ENCODE measurements around the gene HOXC6. TPM values are rescaled to one million over a fixed set of nuclear protein-coding genes. Genes with fewer than 3 reads are reported as not detected.

Gene HOXC6
- total RNA-seq, 1 experiment from 2014 or later = 10.2 TPM

DNA sequence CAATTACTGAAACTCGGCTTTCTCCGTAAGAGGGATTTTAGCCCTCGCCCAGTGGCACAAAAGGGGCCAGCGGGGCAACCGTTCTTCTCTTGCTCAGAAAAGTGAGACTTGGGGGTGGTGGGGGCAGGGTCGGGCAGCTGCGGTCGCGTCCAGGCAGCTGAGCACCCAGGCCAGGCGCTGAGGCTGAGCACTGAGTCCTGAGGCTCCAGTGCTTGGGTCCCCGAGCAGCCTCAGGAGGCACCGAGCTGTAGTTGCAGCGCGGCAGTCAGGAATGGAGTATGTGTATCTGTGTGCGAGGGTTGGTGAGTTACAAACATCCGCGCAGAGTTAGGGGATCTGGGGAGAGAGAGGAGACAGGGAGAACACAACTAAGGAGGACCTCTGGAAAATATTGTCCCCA is 4.1 kb upstream of the HOXC6 start:
- no peak overlapping the region for H3K4me3 ChIP-seq (ENCODE audit: low read depth, low read length)
- no TSS peak for BruUV-seq (replicated peaks)
- Mint-ChIP-seq H3K27ac (ENCODE audit: unreplicated experiment) (no peak overlapping the region), H3K27me3 (ENCODE audit: insufficient read depth, unreplicated experiment) (no peaks in the 10 kb centered on the region), H3K36me3 (ENCODE audit: insufficient read depth, unreplicated experiment) (peaks cover 13% of the 10 kb centered on the region), H3K4me3 (ENCODE audit: unreplicated experiment) (no peak overlapping the region), H3K9me3 (ENCODE audit: unreplicated experiment) (no peaks in the 10 kb centered on the region), H3K4me1 (ENCODE audit: low read depth, unreplicated experiment) (peaks cover 26% of the 10 kb centered on the region)
- POLR2A ChIA-PET = no interaction called here
- TF ChIP-seq, protein P1, sequence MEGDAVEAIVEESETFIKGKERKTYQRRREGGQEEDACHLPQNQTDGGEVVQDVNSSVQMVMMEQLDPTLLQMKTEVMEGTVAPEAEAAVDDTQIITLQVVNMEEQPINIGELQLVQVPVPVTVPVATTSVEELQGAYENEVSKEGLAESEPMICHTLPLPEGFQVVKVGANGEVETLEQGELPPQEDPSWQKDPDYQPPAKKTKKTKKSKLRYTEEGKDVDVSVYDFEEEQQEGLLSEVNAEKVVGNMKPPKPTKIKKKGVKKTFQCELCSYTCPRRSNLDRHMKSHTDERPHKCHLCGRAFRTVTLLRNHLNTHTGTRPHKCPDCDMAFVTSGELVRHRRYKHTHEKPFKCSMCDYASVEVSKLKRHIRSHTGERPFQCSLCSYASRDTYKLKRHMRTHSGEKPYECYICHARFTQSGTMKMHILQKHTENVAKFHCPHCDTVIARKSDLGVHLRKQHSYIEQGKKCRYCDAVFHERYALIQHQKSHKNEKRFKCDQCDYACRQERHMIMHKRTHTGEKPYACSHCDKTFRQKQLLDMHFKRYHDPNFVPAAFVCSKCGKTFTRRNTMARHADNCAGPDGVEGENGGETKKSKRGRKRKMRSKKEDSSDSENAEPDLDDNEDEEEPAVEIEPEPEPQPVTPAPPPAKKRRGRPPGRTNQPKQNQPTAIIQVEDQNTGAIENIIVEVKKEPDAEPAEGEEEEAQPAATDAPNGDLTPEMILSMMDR (IDR thresholded peaks at IDR 0.05; ENCODE audit: insufficient read depth in 1 of 2, low read depth in 1 of 2, low read length in 1 of 2, severe bottlenecking in 1 of 2, unreplicated experiment in 1 of 2) = no peak
- intact Hi-C loops (cut with micrococcal nuclease; ENCODE audit: unreplicated experiment) = no loop called here
- H3K36me3 ChIP-seq (ENCODE audit: control insufficient read depth, insufficient read depth, low read length) = no peaks in the 10 kb centered on the region
- CTCF ChIA-PET = interaction anchor here (0.9 to 1.4 kb wide), 2 partner anchors 8 to 177 kb away, joined by 4 to 6 read pairs; partner anchors contain the start of gene HOXC5
- 0 out of 2 replicates have a peak, but pooled peaks cover 4% of the 10 kb centered on the region for H3K4me1 ChIP-seq
- DNase-seq = no peak
- no peaks in the 10 kb centered on the region for H3K27me3 ChIP-seq (replicated peaks; ENCODE audit: control insufficient read depth, insufficient read depth, low read length)
- no peaks in the 10 kb centered on the region for H3K9me3 ChIP-seq

DNA sequence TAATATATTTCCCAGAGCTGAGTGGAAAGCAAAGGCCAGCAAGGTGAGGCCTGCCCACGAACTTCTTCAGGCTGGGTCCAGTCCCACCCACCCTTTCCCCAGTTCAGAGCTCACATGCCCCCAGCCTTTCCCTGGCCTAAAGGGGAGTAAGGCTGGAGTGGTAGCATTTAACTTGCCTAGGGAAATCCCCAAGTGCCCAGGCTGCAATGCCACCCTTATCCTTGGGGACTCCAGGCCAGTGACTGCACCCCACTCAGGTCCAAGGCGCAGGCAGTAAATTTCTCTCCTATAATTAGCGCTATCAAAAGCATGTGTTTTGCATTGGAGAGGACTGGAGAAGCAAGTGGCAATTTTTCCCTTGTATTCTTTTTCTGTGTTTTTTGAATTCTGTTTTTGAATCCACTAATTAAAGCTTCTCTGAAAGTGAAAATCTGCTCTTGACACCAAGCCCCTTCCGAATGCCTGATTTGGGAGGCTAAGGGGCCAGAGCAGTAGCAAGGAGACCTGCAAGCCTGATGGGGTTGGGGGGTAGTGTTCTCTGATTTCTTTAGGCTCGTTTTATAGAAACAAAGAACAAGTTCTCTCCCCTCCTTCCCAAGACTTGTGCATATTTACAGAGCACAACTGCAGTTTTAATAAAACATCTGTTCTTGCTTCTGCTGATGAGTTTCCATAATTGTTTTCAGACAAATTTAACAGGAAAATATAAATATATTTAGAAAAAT is 3.5 kb upstream of the HOXC6 start:
- Mint-ChIP-seq H3K4me3 (ENCODE audit: unreplicated experiment) (no peak overlapping the region), H3K9me3 (ENCODE audit: unreplicated experiment) (no peaks in the 10 kb centered on the region), H3K36me3 (ENCODE audit: insufficient read depth, unreplicated experiment) (peaks cover 12% of the 10 kb centered on the region), H3K27ac (ENCODE audit: unreplicated experiment) (no peak overlapping the region), H3K4me1 (ENCODE audit: low read depth, unreplicated experiment) (peaks cover 24% of the 10 kb centered on the region), H3K27me3 (ENCODE audit: insufficient read depth, unreplicated experiment) (no peaks in the 10 kb centered on the region)
- no peaks in the 10 kb centered on the region for H3K4me1 ChIP-seq
- BruUV-seq (replicated peaks) = no TSS peak
- CTCF ChIA-PET = interaction anchor here (0.6 to 0.9 kb wide), 2 partner anchors 8 to 366 kb away, joined by 4 to 5 read pairs; partner anchors contain the start of gene HOXC5
- H3K27me3 ChIP-seq (replicated peaks; ENCODE audit: control insufficient read depth, insufficient read depth, low read length) = no peaks in the 10 kb centered on the region
- POLR2A ChIA-PET = no interaction called here
- H3K36me3 ChIP-seq (ENCODE audit: control insufficient read depth, insufficient read depth, low read length) = no peaks in the 10 kb centered on the region; the same call in 1 of the 2 replicates
- no peak for DNase-seq
- intact Hi-C loops (cut with micrococcal nuclease; ENCODE audit: unreplicated experiment) = no loop called here
- TF ChIP-seq, protein P1 (IDR thresholded peaks at IDR 0.05; ENCODE audit: insufficient read depth in 1 of 2, low read depth in 1 of 2, low read length in 1 of 2, severe bottlenecking in 1 of 2, unreplicated experiment in 1 of 2) = no peak
- no peak overlapping the region for H3K4me3 ChIP-seq (ENCODE audit: low read depth, low read length)
- no peaks in the 10 kb centered on the region for H3K9me3 ChIP-seq

DNA sequence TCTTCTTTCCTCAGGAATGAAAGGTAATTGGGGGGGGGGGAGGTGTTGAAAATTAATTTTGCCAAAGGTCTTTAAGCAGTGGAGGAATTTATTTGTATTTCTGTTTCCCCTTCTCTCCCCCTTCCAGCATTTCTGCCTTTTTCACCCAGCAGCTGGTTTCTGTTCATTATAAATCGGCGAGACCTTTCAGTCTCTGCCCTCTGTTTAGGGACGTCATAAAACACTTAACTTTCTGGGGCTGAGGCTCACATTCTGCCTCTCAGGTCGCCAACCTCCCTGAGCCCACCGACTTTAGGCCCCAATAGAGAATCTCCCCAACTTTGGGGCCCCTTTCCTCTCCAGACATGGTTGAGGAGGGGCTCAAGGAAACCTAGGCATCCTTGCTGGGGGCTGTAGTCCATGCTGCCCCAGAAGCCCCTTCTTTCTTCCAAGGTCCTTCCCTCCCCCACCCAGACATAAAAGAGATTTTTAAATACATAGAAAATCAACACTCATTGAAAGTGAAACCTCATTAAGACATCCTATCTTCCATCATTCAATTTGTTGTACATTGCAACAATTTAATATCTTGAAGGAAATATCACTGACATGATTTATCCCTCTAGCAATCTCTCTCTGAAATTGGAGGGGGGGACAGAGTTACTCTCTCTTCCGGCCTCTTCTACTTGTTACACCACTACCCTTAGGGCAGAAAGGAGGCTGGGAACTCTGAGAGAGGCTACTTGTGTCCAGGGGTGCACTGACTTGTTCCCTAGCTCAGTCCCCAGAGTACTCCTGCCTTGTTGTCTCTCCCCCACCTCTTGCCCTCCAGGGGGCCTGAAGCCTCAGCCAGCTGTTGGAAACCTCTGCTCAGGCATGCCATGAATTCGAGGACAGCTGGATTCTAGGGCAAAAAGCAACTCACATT is 2.5 kb upstream of the HOXC6 start:
- H3K27me3 Mint-ChIP-seq (ENCODE audit: insufficient read depth, unreplicated experiment) = no peaks in the 10 kb centered on the region
- H3K27me3 ChIP-seq (replicated peaks; ENCODE audit: control insufficient read depth, insufficient read depth, low read length) = no peaks in the 10 kb centered on the region

More for the DNA sequence above, 2.5 kb upstream of the HOXC6 start:
- Histone ChIP-seq H3K36me3 (ENCODE audit: control insufficient read depth, insufficient read depth, low read length) (no peaks in the 10 kb centered on the region; the same call in 1 of the 2 replicates), H3K4me3 (ENCODE audit: low read depth, low read length) (no peak overlapping the region), H3K4me1 (no peaks in the 10 kb centered on the region), H3K9me3 (no peaks in the 10 kb centered on the region)
- intact Hi-C loops (cut with micrococcal nuclease; ENCODE audit: unreplicated experiment) = no loop called here
- Mint-ChIP-seq H3K4me1 (ENCODE audit: low read depth, unreplicated experiment) (peaks cover 19% of the 10 kb centered on the region), H3K36me3 (ENCODE audit: insufficient read depth, unreplicated experiment) (peaks cover 7% of the 10 kb centered on the region), H3K4me3 (ENCODE audit: unreplicated experiment) (no peak overlapping the region), H3K9me3 (ENCODE audit: unreplicated experiment) (no peaks in the 10 kb centered on the region), H3K27ac (ENCODE audit: unreplicated experiment) (no peak overlapping the region)
- no TSS peak for BruUV-seq (replicated peaks)
- CTCF ChIA-PET = interaction anchor here (0.5 to 1.2 kb wide), 4 partner anchors 9 to 367 kb away, joined by 3 to 6 read pairs (median 4); no protein-coding TSS in a partner anchor
- TF ChIP-seq, protein P1 (IDR thresholded peaks at IDR 0.05; ENCODE audit: insufficient read depth in 1 of 2, low read depth in 1 of 2, low read length in 1 of 2, severe bottlenecking in 1 of 2, unreplicated experiment in 1 of 2) = no peak
- DNase-seq = no peak
- POLR2A ChIA-PET = no interaction called here
